K562 (cell line): ENCODE measurements around the gene CFDP1. TPM values are rescaled to one million over a fixed set of nuclear protein-coding genes. Genes with fewer than 3 reads are reported as not detected.

Source experiments
- ATAC-seq: fragments of 200-7000 bp; cut with Tn5 transposase; 3 replicates; pipeline ENCODE4 v1.9.1; 2020; ENCODE audit warnings: moderate library complexity
- BruUV-seq: library from RNA; stranded (reverse); fragments of 400-500 nt; replicated peaks from 2 replicates; lab custom pipeline; 2021; lab: Mats Ljungman, UMichigan
- CTCF ChIA-PET: fragments of 300-600 bp; formaldehyde crosslinking; extraction: SDS; loops from one replicate; lab custom pipeline; 2021; ENCODE audit warnings: low intra/inter-chr PET ratio; lab: Yijun Ruan, JAX
- POLR2A ChIA-PET: fragments of 300-600, 350-650 bp; sonication (Branson Sonifier 250); formaldehyde crosslinking; extraction: SDS; loops from one replicate; lab custom pipeline; 2021; ENCODE audit warnings: antibody characterized with exemption, inconsistent platforms; lab: Yijun Ruan, JAX
- DNase-seq, 4 experiments: peaks; one replicate each; pipeline versions ENCODE4 v3.0.0 to v3.0.0-alpha.2; 2011 to 2018; ENCODE audit warnings: low spot score in 3 of 4, mixed read lengths in 3 of 4; ENCODE audit errors: extremely low read depth in 1 of 4
- FAIRE-seq: peaks from 2 replicates; lab custom pipeline; 2011; peaks lifted over from hg19 to GRCh38; lab: Jason Lieb, UNC
- H2AFZ ChIP-seq: 2 replicates; pipeline ENCODE4 v1.6.0; 2011; ENCODE audit warnings: low read depth, low read length, control low read depth, inconsistent platforms
- H3K27ac ChIP-seq: fragments of 200-600 bp; 3 replicates; pipeline ENCODE4 v1.8.0; 2011; ENCODE audit warnings: low read depth, mild to moderate bottlenecking, control low read depth, inconsistent platforms, low read length, moderate library complexity, mixed read lengths; ENCODE audit errors: extremely low read depth
- H3K27me3 ChIP-seq, 2 experiments: fragments of 300-600 bp in 1 of 2; 2 replicates in 1 of 2; 3 replicates in 1 of 2; pipeline versions ENCODE4 v1.6.0 to v1.8.0; 2011; ENCODE audit warnings: inconsistent platforms in 2 of 2, low read length in 2 of 2, mild to moderate bottlenecking in 1 of 2, mixed read lengths in 1 of 2, moderate library complexity in 1 of 2; ENCODE audit not compliant: control insufficient read depth in 2 of 2, insufficient read depth in 2 of 2
- H3K36me3 ChIP-seq: fragments of 300-600 bp; 3 replicates; pipeline ENCODE4 v1.8.0; 2011; ENCODE audit warnings: mild to moderate bottlenecking, low read length, inconsistent platforms; ENCODE audit not compliant: control insufficient read depth, insufficient read depth
- H3K4me1 ChIP-seq, 2 experiments: fragments of 200-600 bp in 1 of 2; replicated peaks in 1 of 2; 2 replicates in 1 of 2; 3 replicates in 1 of 2; pipeline versions ENCODE4 v1.5.1 to v1.8.0; 2011; ENCODE audit warnings: inconsistent platforms in 2 of 2, low read length in 2 of 2, mild to moderate bottlenecking in 1 of 2, mixed read lengths in 1 of 2, moderate library complexity in 1 of 2; ENCODE audit not compliant: control insufficient read depth in 2 of 2, insufficient read depth in 2 of 2
- H3K4me2 ChIP-seq: 2 replicates; pipeline ENCODE4 v1.6.1; 2011; ENCODE audit warnings: low read length, control low read depth, inconsistent platforms, mixed read lengths; ENCODE audit not compliant: insufficient read depth
- H3K4me3 ChIP-seq: fragments of 200-600 bp; sonication (generic), shearing (Covaris generic); 2 replicates; pipeline ENCODE4 v1.5.1; 2016; ENCODE audit warnings: control low read depth, inconsistent platforms
- H3K79me2 ChIP-seq: fragments of 200-600 bp; 3 replicates; pipeline ENCODE4 v1.8.0; 2011; ENCODE audit warnings: low read length, inconsistent platforms; ENCODE audit not compliant: control insufficient read depth, insufficient read depth
- H3K9ac ChIP-seq, 2 experiments: 2 replicates each; pipeline versions ENCODE4 v1.6.0 to v1.6.1; 2011; ENCODE audit warnings: low read depth in 2 of 2, low read length in 2 of 2, control low read depth in 1 of 2, inconsistent platforms in 1 of 2, mild to moderate bottlenecking in 1 of 2, mixed read lengths in 1 of 2; ENCODE audit not compliant: insufficient read depth in 1 of 2
- H3K9me1 ChIP-seq: one replicate; pipeline ENCODE4 v1.6.0; 2011; ENCODE audit warnings: inconsistent platforms, mild to moderate bottlenecking, low read length, moderate library complexity; ENCODE audit not compliant: control insufficient read depth, insufficient read depth
- H3K9me3 ChIP-seq: replicated peaks from 2 replicates; pipeline ENCODE4 v1.5.1; 2011; ENCODE audit warnings: low read depth, low read length, inconsistent platforms; ENCODE audit not compliant: control insufficient read depth, insufficient read depth
- H4K20me1 ChIP-seq: replicated peaks from 2 replicates; pipeline ENCODE4 v1.6.1; 2011; ENCODE audit warnings: low read length, inconsistent platforms, mixed read lengths; ENCODE audit not compliant: control insufficient read depth, insufficient read depth
- BRF1 ChIP-seq: IDR thresholded peaks from 3 replicates; pipeline ENCODE4 v1.6.1; 2011; ENCODE audit warnings: borderline replicate concordance, mild to moderate bottlenecking; ENCODE audit not compliant: insufficient read length; ENCODE audit errors: extremely low read depth
- EGR1 ChIP-seq: fragments of 450-650 bp; conservative IDR thresholded peaks from 2 replicates; pipeline ENCODE4 v1.6.1; 2017; ENCODE audit warnings: mild to moderate bottlenecking
- FOXJ2 ChIP-seq: fragments of 200-800 bp; sonication (Bioruptor generic); IDR thresholded peaks from 2 replicates; pipeline ENCODE4 v1.6.1; 2016; ENCODE audit warnings: missing genetic modification characterization, missing compliant biosample characterization
- PHF20 ChIP-seq: fragments of 450-650 bp; IDR thresholded peaks from 2 replicates; pipeline ENCODE4 v1.6.1; 2018; ENCODE audit not compliant: partially characterized antibody
- TARDBP ChIP-seq: fragments of 450-650 bp; IDR thresholded peaks from 2 replicates; pipeline ENCODE4 v1.6.1; 2016
- THRA ChIP-seq: fragments of 450-650 bp; IDR thresholded peaks from 2 replicates; pipeline ENCODE4 v1.6.1; 2017; ENCODE audit warnings: mild to moderate bottlenecking, moderate library complexity
- TSC22D4 ChIP-seq: fragments of 450-650 bp; IDR thresholded peaks from 2 replicates; pipeline ENCODE4 v1.6.1; 2016; ENCODE audit warnings: missing genetic modification characterization, missing biosample characterization, control low read depth
- WHSC1 ChIP-seq: IDR thresholded peaks from one replicate; pipeline ENCODE4 v1.6.1; 2012; ENCODE audit warnings: low read length, control low read depth, inconsistent platforms
- ZBED1 ChIP-seq: IDR thresholded peaks from 2 replicates; pipeline ENCODE4 v1.6.1; 2014
- ZNF12 ChIP-seq: sonication (generic); formaldehyde crosslinking; IDR thresholded peaks from 2 replicates; pipeline ENCODE4 v1.4.0; 2020; ENCODE audit warnings: mild to moderate bottlenecking, missing genetic modification reagents
- ZNF124 ChIP-seq: sonication (generic); formaldehyde crosslinking; IDR thresholded peaks from 2 replicates; pipeline ENCODE4 v1.8.1; 2022; ENCODE audit warnings: missing genetic modification reagents
- ZNF354B ChIP-seq: fragments of 250-450 bp; sonication (Bioruptor Pico); IDR thresholded peaks from 2 replicates; pipeline ENCODE4 v1.4.0; 2020
- ZNF395 ChIP-seq: fragments of 200-800 bp; sonication (Bioruptor generic); IDR thresholded peaks from 2 replicates; pipeline ENCODE4 v1.6.1; 2017; ENCODE audit warnings: missing genetic modification characterization, missing compliant biosample characterization
- WGBS: fragments of 100-300 bp; shearing (Covaris generic); methylation state at CpG from one replicate; pipeline ENCODE4 v1.1.6; 2016; ENCODE audit warnings: low coverage, mixed read lengths; ENCODE audit not compliant: insufficient coverage; ENCODE audit errors: missing lambda C conversion rate; 5-methylcytosine and 5-hydroxymethylcytosine counted together
- in situ Hi-C: fragments of 300-500 bp; cut with MboI; formaldehyde crosslinking; loops from 4 replicates; pipeline ENCODE4 v1.15.0; 2018; ENCODE audit warnings: inconsistent platforms, mixed read lengths
- intact Hi-C: fragments of 100-400 bp; cut with micrococcal nuclease; formaldehyde crosslinking; loops from 2 replicates; pipeline ENCODE4 v1.14.2; 2022
- polyA plus RNA-seq, 8 experiments: library from polyadenylated mRNA; depleted of rRNA in 4 of 8; stranded (reverse) in 5 of 8; unstranded in 3 of 8; fragments of >200 nt; fragmentation: Nextera tagmentation in 2 of 8; fragmentation: Illumina TruSeq in 1 of 8; extraction: Ambion mirVana in 2 of 8; extraction: Trizol in 1 of 8; gene quantifications; 2 replicates each; pipeline versions ENCODE4 v1.2.1 to v1.2.3, GENCODE V29; 2011 to 2014; ENCODE audit warnings: inconsistent platforms in 1 of 8, missing spikeins in 1 of 8
- total RNA-seq, 7 experiments: library from RNA; depleted of rRNA in 6 of 7; stranded (reverse); fragments of >200 nt in 6 of 7; fragmentation: Illumina TruSeq in 2 of 7; extraction: Trizol in 2 of 7; gene quantifications; 2 replicates each; pipeline versions ENCODE4 v1.2.1 to v1.2.3, GENCODE V29; 2011 to 2021; ENCODE audit warnings: low replicate concordance in 1 of 7
- TF ChIP-seq, protein P1 (sequence below): sonication (generic); formaldehyde crosslinking; IDR thresholded peaks from 2 replicates; pipeline ENCODE4 v1.8.0; 2022; ENCODE audit warnings: missing genetic modification reagents, mild to moderate bottlenecking, borderline replicate concordance

CFDP1 gene
- total and polyA plus RNA-seq, 9 of the 15 experiments (the other 6 are each of a cell fraction or from before 2014, with no cell fraction given) = 31.5 to 78.4 (median 61.7) TPM

- TF ChIP-seq ZNF395 (CRISPR knock-in tag) = no peak
- no peak for TF ChIP-seq BRF1
- Histone ChIP-seq H3K9me3 (no peaks in the 10 kb centered on the region), H3K9ac (no peak overlapping the region), H3K4me2 (no peak overlapping the region), H3K36me3 (peaks cover 32% of the 10 kb centered on the region; the same call in 2 of the 3 replicates), H3K4me3 (no peak overlapping the region), H3K27ac (no peak overlapping the region), H4K20me1 (no peaks in the 10 kb centered on the region; the same call in 1 of the 2 replicates), H3K27me3 (no peaks in the 10 kb centered on the region), H3K9me1 (no peaks in the 10 kb centered on the region), H3K4me1 (no peaks in the 10 kb centered on the region), H2AFZ (no peak overlapping the region), H3K79me2 (no peaks in the 10 kb centered on the region)
- no peak for DNase-seq
- intact Hi-C loops = no loop called here
- ChIA-PET CTCF (no interaction called here), POLR2A (interaction anchor here (0.6 to 0.7 kb wide), 2 partner anchors 55 to 112 kb away, joined by 3 read pairs; no protein-coding TSS in a partner anchor)
- BruUV-seq = no TSS peak
- 83% methylated on average over 2 of the region's 2 CpGs for WGBS
- no peak for ATAC-seq
- FAIRE-seq = no peak
- in situ Hi-C loops = no loop called here
Observed at GRCh38 chr16:75378616-75379015, 54.7 kb downstream of the CFDP1 start.

GRCh38 chr16:75377729-75378386 is 55.4 kb downstream of the CFDP1 start:
- Histone ChIP-seq H3K9me1 (no peaks in the 10 kb centered on the region), H3K27me3 (no peaks in the 10 kb centered on the region), H3K9ac (no peak overlapping the region), H3K4me3 (no peak overlapping the region), H3K27ac (no peak overlapping the region), H3K79me2 (no peaks in the 10 kb centered on the region), H4K20me1 (no peaks in the 10 kb centered on the region; the same call in 1 of the 2 replicates), H3K4me2 (no peak overlapping the region), H2AFZ (no peak overlapping the region), H3K36me3 (peaks cover 31% of the 10 kb centered on the region; the same call in 2 of the 3 replicates), H3K4me1 (no peaks in the 10 kb centered on the region), H3K9me3 (no peaks in the 10 kb centered on the region)
- POLR2A ChIA-PET = no interaction called here
- ATAC-seq = no peak
- no peak for FAIRE-seq
- no peak for DNase-seq
- in situ Hi-C loops (no loop called here), intact Hi-C loops (no loop called here)
- no TSS peak for BruUV-seq
- 63% methylated on average over 6 of the region's 6 CpGs for WGBS
- CTCF ChIA-PET = no interaction called here
- no peak for TF ChIP-seq ZBED1
- TF ChIP-seq FOXJ2 (tag) = no peak
- TF ChIP-seq ZNF12 (CRISPR knock-in tag) = no peak
- TF ChIP-seq ZNF124 = no peak
- no peak for TF ChIP-seq ZNF354B
- no peak for TF ChIP-seq TARDBP
- TF ChIP-seq, protein P1, sequence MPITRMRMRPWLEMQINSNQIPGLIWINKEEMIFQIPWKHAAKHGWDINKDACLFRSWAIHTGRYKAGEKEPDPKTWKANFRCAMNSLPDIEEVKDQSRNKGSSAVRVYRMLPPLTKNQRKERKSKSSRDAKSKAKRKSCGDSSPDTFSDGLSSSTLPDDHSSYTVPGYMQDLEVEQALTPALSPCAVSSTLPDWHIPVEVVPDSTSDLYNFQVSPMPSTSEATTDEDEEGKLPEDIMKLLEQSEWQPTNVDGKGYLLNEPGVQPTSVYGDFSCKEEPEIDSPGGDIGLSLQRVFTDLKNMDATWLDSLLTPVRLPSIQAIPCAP (CRISPR knock-in tag) = no peak
- TF ChIP-seq EGR1 = no peak
- TF ChIP-seq THRA = no peak
- TF ChIP-seq TSC22D4 (tag) = no peak
- no peak for TF ChIP-seq PHF20
- no peak for TF ChIP-seq WHSC1
